Fibroblast of the aortic adventitia (primary cell): ENCODE results near the gene MSMO1. TPM values are rescaled to one million over a fixed set of nuclear protein-coding genes. Genes with fewer than 3 reads are reported as not detected.

Experiments used
- DNase-seq: peaks from one replicate; pipeline ENCODE4 v3.0.0-alpha.2; 2010; ENCODE audit warnings: low read depth
- H3K4me3 ChIP-seq: 2 replicates; pipeline ENCODE4 v1.5.1; 2011; ENCODE audit warnings: low read depth, mild to moderate bottlenecking, control low read depth, low read length, moderate library complexity
- total RNA-seq: library from RNA; depleted of rRNA; stranded (reverse); fragments of >200 nt; gene quantifications from 2 replicates; pipeline ENCODE4 v1.2.3, GENCODE V29; 2012; ENCODE audit warnings: low replicate concordance
- TF ChIP-seq, protein P1 (sequence below): IDR thresholded peaks from 2 replicates; pipeline ENCODE4 v1.5.1; 2011; ENCODE audit warnings: mild to moderate bottlenecking, low read length, control low read depth, inconsistent platforms; ENCODE audit not compliant: insufficient read depth

The MSMO1 gene
- total RNA-seq, 1 donor, result 101 TPM

DNA sequence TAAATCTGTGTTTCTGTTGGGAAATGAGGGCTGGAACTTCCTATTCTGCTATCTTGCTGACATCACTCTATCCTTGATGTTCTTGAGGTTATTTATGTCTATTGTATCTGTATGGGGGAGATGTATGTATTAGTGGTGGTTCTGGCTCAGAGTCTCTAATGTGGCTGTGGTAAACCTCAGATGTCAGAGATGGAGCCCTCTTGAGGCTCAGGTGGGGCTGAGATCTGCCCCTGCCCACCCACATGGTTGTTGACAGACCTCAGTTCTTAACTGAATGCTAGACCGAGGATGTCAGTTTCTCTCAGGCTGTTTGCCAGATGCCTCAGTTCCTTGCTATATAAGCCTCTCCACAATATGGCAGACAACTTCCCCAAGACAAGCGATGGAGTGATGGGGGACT is 48.0 kb downstream of the MSMO1 start:
- DNase-seq, result no peak
- H3K4me3 ChIP-seq, result no peak overlapping the region
- TF ChIP-seq, protein P1, sequence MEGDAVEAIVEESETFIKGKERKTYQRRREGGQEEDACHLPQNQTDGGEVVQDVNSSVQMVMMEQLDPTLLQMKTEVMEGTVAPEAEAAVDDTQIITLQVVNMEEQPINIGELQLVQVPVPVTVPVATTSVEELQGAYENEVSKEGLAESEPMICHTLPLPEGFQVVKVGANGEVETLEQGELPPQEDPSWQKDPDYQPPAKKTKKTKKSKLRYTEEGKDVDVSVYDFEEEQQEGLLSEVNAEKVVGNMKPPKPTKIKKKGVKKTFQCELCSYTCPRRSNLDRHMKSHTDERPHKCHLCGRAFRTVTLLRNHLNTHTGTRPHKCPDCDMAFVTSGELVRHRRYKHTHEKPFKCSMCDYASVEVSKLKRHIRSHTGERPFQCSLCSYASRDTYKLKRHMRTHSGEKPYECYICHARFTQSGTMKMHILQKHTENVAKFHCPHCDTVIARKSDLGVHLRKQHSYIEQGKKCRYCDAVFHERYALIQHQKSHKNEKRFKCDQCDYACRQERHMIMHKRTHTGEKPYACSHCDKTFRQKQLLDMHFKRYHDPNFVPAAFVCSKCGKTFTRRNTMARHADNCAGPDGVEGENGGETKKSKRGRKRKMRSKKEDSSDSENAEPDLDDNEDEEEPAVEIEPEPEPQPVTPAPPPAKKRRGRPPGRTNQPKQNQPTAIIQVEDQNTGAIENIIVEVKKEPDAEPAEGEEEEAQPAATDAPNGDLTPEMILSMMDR, result no peak

DNA sequence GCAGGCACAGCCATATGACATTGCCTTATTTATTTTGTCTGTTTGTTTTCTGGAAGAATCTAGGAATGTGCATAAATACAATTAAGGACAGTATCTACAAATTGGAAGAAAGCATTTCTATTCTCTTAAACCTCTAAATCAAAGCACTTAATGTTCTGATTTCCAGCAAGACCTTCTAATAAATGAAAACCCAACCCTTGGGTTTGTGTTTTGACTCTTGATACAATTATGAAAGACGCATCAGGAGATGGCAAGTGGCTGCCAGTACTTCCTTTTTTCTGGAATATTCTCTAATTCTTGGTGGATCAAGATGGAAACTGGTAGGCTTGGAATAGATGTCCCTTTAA is 50.9 kb downstream of the MSMO1 start:
- TF ChIP-seq, protein P1, result no peak
- peak overlapping the region; percentile 71 for H3K4me3 ChIP-seq
- DNase-seq, result no peak

DNA sequence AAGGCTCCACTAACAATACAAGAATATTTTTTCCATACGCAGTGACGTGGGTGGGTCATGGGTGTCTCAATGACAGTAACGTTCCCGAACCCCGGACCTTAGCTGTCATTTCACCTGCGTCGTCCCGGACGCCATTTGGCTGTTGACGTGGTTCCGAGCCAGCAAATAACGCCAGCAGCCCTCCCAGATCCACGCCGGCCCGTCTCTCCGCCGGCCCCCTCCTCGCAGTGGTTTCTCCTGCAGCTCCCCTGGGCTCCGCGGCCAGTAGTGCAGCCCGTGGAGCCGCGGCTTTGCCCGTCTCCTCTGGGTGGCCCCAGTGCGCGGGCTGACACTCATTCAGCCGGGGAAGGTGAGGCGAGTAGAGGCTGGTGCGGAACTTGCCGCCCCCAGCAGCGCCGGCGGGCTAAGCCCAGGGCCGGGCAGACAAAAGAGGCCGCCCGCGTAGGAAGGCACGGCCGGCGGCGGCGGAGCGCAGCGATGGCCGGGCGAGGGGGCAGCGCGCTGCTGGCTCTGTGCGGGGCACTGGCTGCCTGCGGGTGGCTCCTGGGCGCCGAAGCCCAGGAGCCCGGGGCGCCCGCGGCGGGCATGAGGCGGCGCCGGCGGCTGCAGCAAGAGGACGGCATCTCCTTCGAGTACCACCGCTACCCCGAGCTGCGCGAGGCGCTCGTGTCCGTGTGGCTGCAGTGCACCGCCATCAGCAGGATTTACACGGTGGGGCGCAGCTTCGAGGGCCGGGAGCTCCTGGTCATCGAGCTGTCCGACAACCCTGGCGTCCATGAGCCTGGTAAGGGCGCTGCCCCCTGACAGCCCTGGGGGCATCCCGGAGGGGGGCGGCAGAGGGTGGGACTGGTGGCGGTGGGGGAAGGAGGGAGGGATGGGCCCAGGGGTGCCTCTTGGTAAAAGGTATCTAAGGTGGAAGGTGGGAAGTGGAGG is 51.5 kb downstream of the MSMO1 start, which contains the start of gene CPE:
Gene CPE, plus strand, starts transcription at position 264 of the 933 bp plus-strand sequence. Its CDS starts 214 bp downstream, at position 478.
- DNase-seq, result peak; percentile 71
- H3K4me3 ChIP-seq, result peak within 1 kb of the TSS; percentile 71
- TF ChIP-seq, protein P1, result peak; percentile 68

DNA sequence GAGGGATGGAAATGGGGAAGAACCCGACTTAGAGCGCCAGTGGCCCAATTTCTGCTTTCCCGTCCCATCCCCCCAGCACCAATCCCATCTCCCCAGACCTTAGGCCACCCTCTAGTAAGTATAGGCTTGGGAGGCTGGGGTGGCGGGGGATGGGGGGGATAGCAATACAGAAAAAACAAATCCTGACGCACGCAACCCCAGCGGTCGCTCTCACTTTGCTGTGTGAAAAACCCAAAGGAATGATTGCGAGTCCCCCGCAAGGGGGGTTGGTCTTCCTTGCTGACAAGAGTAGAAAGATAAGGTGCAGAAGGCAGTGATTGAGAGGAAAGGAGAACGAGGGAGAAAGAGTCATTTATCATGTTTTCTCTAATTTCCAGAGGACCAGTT is 52.2 kb downstream of the MSMO1 start:
- peak; percentile 50 for DNase-seq
- TF ChIP-seq, protein P1, result no peak
- H3K4me3 ChIP-seq, result peak overlapping the region; percentile 71

DNA sequence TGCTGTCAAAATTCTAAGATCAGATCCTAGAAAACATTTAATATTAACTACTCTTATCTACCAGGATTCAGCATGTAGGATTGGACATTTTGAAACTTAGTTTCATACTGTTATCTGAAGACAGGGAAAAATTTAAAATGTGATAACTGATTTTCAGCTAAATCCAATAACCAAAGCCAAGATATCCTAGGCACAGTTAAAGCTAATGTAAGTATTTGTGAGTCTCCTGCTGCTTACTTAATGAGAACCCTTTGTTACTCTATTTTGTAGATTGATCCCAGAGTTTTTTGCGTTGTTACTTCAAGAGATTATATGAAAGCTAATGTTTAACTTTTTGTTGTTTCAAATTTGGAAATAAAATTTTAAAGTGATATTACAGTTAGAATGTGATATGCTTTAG is 53.3 kb downstream of the MSMO1 start:
- TF ChIP-seq, protein P1, result no peak
- no peak for DNase-seq
- no peak overlapping the region for H3K4me3 ChIP-seq

DNA sequence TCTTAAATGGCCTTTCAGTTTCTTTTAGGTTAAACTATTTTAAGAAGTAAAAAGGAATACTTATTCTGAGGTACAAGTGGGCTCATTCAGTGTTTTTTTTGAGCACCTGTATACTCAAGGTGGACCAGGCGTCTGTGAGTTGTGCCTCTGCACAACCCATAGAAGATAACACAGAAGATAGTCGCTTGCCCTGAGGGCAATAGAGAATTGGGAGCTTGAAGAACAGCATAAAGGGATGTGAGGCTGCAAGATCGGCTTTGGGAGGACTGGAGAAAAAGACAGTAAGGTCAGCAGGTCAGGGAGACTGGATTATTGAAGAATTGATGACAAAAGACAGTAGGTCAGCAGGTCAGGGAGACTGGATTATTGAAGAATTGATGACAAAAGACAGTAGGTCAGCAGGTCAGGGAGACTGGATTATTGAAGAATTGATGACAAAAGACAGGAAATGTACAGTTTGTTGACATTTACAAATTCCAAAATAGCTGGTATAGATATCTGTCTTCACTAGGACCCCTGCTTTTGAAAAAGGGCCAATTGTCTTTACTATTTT is 54.4 kb downstream of the MSMO1 start:
- TF ChIP-seq, protein P1, result no peak
- no peak for DNase-seq
- H3K4me3 ChIP-seq, result no peak overlapping the region
